GM11168 (cell line): Measurements from ENCODE around the gene LGALS12.
"Not testable (repeated sequence)": the region's sequence is repeated elsewhere in the genome, so short reads cannot be mapped to it uniquely, and the experiment has no call there.

ENCODE experiments used
- in situ Hi-C: fragments of 300-500 bp; cut with MboI; formaldehyde crosslinking; loops from one replicate; pipeline ENCODE4 v1.12.0; 2022; ENCODE audit warnings: low sequenced_read_pairs; ENCODE audit not compliant: unreplicated experiment

The LGALS12 gene

DNA sequence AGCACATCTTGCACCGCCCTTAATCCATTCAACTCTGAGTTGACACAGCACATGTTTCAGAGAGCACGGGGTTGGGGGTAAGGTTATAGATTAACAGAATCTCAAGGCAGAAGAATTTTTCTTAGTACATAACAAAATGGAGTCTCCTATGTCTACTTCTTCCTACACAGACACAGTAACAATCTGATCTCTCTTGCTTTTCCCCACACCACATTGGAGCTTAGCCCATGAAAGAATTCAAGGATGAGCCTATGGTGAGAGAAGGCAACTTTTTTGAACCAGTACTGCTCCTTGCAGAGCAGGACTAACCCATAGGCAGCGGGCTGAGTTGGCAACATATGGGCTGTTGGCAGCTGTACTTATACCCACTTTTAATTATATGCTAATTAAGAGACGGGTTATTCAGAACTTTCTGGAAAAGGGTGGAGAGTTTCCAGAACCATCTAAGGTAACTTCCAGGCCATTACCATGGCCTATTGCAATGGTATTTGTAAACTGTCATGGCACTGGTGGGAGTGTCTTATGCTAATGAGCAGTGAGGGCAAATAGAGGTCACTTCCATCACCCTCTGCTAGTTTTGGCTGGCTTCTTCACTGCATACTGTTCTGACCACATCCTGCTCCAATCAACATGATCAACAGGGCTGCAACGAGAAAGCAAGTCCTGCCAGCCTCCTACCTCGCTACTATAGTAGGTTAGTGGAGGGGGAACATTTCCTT is 25.3 kb downstream of the LGALS12 start:
- in situ Hi-C loops, result not testable (repeated sequence)

DNA sequence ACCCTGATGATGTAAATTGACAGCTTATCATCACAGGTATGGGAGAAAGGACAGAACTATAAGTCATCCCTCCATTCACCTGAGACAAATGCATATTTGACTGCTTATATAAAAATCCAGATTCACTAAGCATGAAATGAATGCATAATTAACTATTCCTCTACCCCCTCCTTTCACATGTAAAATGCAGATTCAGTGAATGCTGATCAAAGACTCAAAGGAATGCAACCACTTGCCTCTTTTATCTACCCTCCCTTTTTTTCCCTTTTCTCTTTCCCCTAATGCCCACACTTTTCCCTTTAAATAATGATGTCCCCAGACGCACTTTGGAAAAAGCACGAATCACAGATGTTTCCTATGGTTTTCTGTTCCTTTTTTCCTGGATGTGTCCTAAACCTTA is 26.2 kb downstream of the LGALS12 start:
- in situ Hi-C loops, result no loop called here

DNA sequence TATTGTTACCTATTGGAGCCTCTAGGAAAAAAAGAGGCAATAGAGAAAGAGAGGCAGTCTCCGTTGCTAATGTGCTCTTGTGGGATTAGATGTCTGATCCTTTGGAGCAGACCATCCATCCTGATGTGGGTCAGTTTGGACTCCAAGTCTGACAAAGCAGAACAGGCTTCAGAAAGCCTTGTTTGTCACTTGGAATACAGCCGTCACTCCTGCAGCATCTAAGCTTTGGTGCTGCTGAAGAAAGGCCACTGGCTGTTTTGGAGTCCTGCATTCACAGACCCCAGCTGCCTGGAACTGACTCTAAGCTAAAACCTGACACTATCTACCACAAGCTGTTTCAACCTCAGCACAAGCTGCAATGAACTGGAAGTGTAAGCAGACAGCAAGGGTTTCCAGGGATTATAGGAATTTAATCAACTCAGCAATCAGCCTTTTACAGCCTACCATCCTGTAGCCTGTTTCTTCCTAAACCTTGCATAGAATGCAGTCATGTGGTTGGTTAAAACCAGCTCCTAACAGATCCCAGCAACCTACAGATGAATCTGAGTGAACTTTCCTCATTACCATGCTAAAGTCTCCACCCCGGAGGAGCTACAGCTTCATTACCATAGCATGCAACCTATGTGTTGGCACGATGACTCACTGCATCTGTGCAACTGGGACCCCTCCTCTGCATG is 27.1 kb downstream of the LGALS12 start:
- in situ Hi-C loops, result no loop called here

- in situ Hi-C loops, result no loop called here
These were observed 28.2 kb downstream of the LGALS12 start for GRCh38 chr11:63534076-63534475.

GRCh38 chr11:63534895-63535461 is 29.1 kb downstream of the LGALS12 start:
- in situ Hi-C loops, result no loop called here

GRCh38 chr11:63535734-63536133 is 29.9 kb downstream of the LGALS12 start:
- in situ Hi-C loops, result no loop called here

GRCh38 chr11:63536669-63537292 is 30.9 kb downstream of the LGALS12 start, which contains the start of gene PLAAT4:
Gene PLAAT4 (plus strand): TSS chr11:63536808. CDS start chr11:63536869, 61 bp downstream.
- in situ Hi-C loops, result no loop called here

- in situ Hi-C loops, result no loop called here
These were observed 31.6 kb downstream of the LGALS12 start for GRCh38 chr11:63537293-63538101.

- in situ Hi-C loops, result not testable (repeated sequence)
These were observed 36.6 kb downstream of the LGALS12 start for GRCh38 chr11:63542506-63542905.

DNA sequence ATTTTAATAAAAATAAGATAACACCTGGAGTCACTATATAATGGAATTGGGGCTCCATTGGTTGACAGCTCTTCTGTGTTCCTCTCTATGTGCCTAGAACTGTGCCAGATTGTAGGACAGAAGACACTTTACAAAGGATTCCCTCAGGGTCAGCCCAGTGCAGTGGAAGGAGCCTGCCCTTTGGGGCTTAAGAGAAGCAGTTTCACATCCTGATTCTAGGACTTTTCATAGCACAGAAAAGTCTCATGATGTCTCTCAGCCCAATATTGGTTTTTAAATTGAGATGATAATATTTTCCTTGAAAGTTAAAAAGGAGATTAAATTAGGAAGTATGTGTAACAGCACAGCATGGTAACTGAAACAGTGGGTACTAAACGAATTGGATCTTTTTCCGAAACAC is 37.8 kb downstream of the LGALS12 start:
- in situ Hi-C loops, result no loop called here

DNA sequence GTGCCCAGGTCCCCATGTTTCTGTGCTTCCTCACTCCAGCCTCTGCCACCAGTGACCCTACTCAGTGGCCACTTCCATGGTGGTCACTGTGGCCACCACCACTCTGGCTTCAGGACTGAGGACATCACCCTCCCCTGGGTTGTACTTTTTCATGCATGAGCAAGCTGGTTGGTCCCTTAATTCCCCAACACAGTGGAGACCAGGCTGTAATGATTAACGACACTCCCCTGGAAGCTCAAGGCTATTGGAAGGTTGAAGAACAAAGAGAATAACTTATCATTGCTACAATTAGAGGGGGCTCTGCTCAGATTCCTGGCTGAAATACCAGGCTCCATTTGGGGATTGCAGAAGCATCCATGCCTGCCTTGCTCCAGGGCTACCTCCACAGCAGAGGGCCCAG is 41.2 kb downstream of the LGALS12 start:
- in situ Hi-C loops, result no loop called here

DNA sequence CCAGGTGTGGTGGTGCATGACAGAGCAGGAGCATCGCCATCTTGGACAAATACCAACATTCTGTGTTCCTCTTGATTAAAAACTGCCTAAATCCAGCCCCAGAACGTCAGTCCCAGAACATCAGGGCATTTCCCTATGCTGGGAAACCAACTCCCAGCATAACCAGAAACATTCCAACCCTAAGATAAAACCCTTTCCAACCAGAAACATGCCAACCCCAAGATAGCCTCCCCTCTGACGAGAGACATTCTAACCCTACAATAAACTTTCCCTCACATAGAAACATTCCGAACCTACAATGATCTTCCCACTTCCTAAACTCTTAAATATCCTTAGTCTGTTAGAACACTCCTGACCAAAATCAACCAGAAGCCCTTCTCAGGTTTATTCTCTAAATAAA is 42.3 kb downstream of the LGALS12 start:
- in situ Hi-C loops, result no loop called here

DNA sequence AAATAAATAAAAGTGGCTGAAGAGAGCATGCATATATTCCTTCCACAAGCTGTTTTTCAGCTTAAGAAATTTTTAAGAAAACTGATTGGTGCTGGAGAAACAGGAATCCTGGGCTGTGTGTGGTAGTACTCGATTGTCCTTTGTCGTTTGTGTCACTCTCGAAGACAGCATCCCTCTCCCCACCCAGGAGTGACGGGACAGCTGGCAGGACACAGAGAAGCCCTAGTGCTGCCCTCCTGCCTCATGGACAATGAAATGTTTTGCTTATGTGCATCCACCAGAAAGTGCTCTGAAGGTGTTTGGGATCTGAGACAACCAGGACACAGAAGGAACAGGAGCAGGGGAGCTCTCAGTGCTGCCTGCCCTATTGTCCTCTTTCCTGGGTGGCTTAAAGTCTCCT is 43.5 kb downstream of the LGALS12 start:
- in situ Hi-C loops, result no loop called here

DNA sequence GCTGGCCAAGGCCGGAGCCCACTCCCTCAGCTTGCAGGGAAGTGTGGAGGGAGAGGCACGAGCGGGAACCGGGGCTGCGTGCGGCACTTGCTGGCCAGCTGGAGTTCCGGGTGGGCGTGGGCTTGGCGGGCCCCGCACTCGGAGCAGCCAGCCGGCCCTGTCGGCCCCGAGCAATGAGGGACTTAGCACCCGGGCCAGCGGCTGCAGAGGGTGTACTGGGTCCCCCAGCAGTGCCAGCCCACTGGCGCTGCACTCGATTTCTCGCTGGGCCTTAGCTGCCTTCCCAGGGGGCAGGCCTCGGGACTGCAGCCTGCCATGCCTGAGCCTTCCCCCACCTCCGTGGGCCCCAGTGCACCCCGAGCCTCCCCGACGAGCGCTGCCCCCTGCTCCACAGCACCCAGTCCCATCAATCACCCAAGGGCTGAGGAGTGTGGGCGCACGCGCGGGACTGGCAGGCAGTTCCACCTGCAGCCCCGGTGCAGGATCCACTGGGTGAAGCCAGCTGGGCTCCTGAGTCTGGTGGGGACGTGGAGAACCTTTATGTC is 44.3 kb downstream of the LGALS12 start:
- in situ Hi-C loops, result not testable (repeated sequence)

DNA sequence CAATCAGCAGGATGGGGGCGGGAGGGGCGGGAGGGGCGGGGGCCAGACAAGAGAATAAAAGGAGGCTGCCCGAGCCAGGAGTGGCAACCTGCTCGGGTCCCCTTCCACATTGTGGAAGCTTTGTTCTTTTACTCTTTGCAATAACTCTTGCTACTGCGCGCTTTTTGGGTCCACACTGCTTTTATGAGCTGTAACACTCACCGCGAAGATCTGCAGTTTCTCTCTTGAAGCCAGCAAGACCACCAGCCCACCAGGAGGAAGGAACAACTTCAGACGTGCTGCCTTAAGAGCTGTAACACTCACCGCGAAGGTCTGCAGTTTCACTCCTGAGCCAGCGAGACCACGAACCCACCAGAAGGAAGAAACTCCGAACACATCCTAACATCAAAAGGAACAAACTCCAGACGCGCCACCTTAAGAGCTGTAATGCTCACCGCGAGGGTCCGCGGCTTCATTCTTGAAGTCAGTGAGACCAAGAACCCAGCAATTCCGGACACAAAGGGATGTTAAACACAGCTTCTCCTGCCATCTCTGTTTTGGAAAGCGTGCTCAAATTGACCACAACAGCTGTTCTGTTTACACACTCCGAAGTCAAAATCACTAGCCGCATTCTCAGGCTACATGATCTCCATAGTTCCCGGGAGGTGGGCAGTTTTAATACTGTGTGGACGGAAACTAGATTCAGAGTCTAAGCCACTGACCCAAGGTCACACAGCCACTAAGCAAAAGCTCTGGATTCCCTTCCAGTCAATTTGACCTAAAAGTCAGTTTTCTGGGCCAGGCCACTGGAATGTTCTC is 45.4 kb downstream of the LGALS12 start:
- in situ Hi-C loops, result no loop called here

DNA sequence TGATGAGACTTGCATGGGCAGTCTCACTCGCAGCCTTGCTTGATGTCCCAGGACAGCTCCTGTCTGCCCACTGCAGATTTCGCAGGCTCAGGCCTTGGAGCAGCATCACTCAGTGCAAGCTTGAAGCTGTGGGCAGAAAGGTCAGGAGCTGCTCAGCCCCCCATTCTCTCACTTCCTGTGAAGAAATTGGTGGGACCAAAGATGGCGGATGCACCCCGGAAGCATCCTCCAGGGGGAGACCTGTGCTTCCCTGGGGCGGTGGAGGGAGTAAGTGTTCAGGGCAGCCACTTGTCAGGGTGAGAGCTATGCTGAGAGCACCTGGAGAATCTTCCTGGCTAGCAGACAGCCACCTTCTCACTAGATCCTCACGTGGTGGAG is 46.0 kb downstream of the LGALS12 start:
- in situ Hi-C loops, result no loop called here

DNA sequence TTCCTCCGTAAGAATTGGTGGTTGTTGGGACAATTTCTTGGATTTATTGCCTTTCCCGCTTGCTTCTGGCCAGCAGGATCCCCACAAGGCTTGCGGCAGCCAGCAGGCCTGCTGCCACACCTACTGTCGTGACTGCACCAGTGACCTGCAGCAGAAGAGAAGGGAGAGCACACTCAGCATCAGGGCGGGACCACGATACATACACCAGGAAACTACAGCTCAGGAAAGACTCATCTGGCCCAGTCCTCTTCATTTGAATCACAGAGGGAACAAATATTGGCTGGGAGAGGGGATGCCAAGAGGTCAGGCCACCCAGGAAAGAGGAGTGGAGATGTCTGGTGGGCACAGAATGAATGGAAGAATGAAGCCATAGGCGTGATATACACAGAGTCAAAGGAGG is 47.0 kb downstream of the LGALS12 start:
- in situ Hi-C loops, result no loop called here

- in situ Hi-C loops, result no loop called here
These were observed 47.9 kb downstream of the LGALS12 start for GRCh38 chr11:63553759-63554158.

DNA sequence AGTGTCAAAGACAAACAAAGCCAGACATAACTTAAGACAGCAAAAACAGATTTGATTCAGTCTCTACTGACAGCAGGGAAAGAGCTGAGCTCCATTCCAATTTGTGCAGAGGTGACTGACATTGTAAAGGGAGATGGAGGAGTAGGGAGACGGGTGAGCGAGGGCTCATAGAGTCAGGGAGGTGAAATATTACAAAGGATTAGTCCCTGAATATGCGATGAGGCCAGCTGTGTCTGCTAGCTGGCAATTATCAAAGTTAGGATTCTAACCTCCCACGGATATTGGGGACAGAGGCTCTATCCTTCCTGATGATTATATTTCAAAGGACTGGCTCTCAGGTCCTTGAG is 49.0 kb downstream of the LGALS12 start:
- in situ Hi-C loops, result no loop called here
